Measurements from ENCODE around the gene CCHCR1.

Gene CCHCR1

DNA sequence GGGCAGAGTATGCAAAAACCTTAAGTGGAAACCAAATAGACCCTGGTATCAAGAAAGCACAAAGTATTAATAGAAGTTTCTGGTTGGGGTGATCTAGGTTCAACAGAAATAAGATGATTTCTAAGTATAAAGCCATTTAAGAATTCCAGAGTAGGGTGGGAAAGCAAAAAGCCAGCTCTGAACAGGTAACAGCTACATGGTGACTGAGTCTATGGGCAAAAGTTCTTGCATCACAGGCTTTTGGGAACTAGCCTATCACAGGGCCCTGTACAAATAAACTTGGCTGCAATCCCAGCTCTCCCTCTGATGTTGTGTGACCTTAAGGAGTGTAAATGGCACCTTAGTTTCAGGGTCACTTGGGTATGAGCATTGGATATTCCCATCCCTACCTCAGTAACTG, 6.3 kb upstream of the CCHCR1 start:
- no peak for DNase-seq (ENCODE audit: low read depth, low spot score)

DNA sequence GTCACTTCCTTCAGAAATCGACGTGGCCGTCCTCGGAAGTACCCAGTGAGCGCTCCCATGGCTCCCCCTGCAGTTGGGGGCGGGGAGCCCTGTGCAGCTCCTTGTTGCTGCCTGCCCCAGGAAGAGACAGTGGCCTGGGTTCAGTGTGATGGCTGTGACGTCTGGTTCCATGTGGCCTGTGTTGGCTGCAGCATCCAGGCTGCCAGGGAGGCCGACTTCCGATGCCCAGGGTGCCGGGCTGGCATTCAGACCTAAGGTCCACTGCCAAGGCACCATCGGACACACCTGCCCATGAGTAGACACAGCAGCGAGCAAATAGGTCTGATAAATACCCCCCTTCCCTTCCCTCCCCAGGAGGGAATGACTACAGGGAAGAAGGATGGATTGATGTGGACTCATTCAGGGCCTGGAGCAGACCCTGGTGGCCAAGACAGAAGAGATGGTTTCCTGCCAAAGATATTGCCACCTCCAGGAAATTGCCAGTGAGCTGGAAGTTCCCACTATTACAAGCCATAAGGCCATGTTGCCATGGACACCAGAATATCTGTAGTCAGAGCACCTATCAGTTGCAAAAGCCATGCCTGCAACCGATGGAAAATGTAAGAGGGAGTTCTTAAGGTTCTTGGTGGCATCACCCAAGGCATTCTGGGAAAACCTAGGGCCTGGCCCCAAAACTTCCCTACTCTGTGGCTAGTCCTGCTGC, 5.0 kb upstream of the CCHCR1 start:
- peak; percentile 58 for DNase-seq (ENCODE audit: low read depth, low spot score)

DNA sequence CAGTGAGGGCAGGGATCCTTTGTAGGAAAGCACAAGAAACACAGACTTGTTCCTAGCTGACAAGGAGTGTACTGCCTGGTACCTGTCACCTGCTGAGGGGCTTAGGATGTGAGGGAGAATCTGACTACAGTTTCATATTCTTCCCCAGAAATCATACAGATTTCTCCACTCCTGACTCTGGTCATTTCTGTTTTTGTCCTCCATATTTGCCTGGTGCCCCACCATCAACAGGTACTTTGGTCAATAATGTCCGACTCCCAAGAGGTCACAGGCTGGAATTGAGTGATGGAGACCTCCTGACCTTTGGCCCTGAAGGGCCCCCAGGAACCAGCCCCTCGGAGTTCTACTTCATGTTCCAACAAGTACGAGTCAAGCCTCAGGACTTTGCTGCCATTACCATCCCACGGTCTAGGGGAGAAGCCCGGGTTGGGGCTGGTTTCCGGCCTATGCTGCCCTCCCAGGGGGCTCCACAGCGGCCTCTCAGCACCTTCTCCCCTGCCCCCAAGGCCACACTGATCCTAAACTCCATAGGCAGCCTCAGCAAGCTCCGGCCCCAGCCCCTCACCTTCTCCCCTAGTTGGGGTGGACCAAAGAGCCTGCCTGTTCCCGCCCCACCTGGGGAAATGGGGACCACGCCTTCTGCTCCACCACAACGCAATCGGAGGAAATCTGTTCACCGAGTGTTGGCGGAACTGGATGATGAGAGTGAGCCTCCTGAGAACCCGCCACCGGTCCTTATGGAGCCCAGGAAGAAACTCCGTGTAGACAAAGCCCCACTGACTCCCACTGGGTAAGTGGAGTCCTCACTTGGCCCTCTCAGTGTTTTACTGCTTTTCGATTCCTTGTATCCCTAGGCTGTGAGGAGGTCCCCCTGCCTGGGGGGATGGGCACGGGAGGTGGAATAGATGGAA, 3.9 kb upstream of the CCHCR1 start:
- no peak for DNase-seq (ENCODE audit: low read depth, low spot score)

DNA sequence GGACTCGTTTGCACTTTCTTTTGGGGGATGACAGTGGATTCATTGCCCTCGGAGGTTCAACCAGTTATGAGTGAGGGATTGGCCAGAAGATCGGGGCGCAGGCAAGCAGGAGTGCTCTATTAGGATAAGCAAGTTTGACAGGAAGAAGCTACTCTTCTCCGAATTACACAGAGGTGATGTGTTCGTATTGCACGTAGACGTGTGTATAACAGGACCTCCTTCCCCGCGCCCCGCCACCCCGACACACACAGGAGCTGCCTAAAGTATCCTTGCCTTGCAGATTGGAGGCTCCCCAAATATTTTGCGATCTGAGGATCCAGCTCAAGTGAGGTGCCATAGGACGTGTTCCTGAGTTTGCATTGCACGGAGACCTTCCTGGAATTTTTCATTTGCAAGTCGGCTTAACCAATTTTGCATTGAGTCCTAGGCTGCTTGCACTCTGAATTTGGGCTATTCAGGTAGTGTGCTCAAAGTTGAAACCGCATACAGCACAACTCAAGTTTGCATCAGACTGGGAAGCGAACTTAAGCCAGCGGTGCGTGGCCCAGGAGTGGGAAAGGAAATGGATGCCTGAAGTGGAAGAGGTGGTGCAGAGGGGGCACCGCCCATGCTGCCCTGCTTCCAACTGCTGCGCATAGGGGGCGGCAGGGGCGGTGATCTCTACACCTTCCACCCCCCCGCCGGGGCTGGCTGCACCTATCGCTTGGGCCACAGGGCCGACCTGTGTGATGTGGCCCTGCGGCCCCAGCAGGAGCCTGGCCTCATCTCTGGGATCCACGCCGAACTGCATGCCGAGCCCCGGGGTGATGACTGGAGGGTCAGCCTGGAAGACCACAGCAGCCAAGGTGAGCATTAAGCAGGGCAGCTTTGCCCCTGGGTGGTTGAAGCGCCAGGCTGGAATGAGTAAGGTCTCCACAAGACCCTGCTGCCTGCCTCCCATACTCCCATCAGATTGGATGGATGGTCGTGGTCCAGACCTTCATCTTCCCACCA, 1.6 kb upstream of the CCHCR1 start:
- DNase-seq (ENCODE audit: low read depth, low spot score): peak; percentile 64

DNA sequence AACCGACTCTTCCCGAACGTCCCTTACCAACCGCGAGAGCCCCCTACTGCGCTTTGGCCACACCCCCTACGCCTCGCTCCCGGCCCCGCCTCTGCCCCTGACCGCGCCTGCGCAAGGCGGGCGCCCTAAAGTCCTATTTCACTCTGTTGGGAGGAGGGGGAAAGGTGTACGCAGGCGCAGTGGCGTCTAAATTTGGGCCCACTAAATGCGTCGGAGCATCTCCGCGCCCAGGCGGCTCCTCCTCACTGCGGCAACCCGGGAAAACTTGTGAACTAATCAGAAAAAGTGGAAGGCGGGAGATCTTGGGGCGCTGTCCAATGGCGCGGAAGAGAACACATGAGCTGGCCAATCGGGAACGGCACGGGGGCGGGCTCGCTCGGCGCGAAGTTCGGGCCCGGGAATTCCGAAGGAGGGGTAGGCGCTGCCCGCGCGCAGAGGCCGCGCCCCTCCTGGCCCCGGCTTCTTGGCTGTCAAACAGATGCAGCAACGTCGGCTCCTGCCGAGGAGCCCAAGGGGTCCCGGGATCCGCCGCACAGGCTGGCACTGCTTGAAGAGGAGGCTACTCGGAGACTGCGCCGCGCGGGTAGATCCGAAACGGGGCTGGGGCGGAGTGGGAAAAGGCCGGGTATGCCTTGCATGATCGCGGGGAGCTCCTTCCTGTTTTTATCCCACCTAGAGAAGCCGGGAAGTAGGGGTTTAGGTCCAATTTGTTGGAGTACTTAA, 699 bp upstream of the CCHCR1 start, which contains the start of gene TCF19:
TCF19 (plus strand) TSS at position 450 of the 723 bp plus-strand sequence. CDS start 881 bp downstream, outside the sequence.
- peak; percentile 100 for DNase-seq (ENCODE audit: low read depth, low spot score)

DNA sequence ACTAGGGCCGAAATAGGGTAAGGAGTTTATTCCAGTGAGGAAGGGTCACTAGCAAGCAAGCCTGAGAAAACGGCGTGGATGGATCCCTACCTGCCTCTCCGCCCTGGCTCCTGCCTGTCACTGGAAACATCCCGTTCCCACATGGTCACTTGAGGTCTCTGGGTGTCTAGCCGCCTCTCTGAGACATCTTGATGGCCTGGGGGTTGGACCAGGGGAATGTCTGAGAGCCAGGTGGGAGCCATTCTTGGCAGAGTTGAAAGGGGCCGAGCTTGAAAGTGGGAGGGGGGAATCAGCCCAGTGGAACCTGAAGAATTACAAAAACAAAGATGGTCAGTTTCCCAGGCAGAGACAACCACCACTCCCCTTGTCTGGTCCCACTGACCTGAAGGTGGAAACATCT, 961 bp downstream of the CCHCR1 start:
- DNase-seq (ENCODE audit: low read depth, low spot score): peak; percentile 51

DNA sequence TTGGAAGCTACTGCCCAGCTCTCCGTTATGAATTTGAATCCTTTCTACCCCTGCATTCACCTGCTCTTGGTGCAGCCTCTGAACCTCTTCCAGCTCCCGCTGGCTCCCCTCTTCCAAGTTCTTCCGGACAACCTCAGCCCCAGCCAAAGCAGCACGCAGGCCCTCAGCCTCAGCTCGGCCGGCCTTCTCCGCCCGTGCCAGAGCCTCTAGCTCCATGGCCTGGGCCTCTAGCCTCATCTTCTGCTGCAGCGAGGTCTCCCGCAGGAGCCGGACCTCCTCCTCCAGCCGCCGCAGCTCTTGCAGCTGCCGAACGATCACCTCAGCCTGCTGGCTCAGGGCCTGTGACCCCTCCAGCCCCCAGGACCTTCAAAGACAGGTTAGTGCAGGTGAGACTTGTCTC, 3.2 kb downstream of the CCHCR1 start:
- no peak for DNase-seq (ENCODE audit: low read depth, low spot score)

DNA sequence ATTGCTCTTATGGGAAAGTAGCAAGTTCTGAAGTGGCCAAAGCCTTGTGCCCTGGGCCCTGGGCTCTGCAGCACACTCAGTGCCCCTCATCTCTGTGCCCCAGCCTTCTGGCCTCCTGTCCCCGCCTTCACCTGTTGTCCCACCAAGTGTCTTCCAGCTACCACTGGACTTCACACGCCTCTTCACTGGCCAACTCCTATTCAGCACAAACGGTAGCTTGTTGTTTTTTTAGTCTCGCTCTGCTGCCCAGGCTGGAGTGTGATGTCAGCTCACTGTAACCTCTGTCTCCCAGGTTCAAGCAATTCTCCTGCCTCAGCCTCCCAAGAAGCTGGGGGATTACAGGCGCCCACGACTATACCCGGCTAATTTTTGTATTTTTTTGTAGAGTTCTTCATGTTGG, 4.8 kb downstream of the CCHCR1 start:
- DNase-seq (ENCODE audit: low read depth, low spot score): no peak

DNA sequence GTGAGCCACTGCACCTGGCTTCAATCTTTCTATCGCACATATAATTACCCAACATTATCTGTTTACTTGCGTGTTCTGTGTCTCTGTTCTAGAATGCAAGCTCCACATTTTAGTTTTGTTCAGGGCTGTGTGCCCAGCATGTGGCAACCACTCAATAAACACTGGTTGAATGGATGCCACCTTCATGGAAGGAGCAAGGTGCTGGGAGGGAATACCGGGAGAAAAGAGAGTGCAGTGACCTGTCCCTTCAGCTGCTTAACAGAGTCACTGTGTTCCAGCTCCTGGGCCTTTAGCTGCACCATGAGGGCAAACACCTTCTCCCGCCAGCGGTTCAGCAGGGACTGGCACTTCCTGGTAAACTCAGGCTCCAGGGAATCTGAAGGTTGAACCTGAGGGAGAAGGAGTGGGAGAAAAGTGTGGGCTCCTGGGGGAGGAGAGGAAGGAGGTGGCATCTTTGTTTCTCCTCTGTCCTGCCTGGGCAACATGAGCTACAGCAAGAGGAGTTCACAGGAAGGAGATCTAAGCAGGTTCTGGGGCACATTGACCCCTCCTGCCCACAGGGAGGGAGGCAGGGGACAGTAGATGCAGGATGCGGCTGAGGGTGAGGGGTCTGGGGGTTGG, 7.7 kb downstream of the CCHCR1 start:
- DNase-seq (ENCODE audit: low read depth, low spot score): no peak

DNA sequence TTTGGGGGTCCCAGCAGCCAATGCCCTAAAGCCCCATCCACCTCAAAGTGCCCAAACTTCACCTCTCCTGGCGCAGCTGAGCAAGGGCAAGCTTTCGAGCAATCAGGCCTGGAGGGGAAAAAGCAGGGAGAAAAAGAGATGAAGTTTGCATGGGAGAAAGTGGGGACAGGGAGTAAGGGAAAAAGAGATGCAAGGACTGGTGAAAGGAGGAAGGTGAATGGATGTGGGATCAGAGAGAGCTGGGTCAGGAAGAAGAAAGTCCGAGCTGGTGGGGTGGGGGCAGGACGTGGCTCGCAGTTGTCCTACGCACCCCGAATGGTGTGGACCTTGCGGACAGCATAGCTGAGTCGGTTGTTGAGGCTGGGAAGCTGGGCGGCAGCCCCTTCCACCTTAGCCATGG, 12.2 kb downstream of the CCHCR1 start:
- DNase-seq (ENCODE audit: low read depth, low spot score): no peak

DNA sequence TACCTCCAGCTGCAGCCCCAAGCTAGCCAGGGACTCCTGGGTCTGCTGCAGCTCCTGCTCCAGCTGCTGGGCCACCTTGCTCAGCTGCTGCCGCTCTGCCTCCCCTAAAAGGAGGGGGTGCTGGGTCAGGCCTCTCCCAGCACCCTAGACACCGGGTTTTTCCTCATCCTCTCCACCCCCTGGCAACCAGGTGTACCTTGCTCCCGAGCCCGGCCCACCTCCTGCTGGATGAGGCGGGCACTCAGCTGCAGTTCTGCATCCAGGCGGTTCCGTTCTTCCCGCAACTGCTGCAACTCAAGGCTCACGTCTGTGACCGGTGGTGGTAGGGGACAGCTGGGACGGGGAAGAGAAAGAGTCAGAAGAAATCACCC, 12.6 kb downstream of the CCHCR1 start:
- DNase-seq (ENCODE audit: low read depth, low spot score): no peak

DNA sequence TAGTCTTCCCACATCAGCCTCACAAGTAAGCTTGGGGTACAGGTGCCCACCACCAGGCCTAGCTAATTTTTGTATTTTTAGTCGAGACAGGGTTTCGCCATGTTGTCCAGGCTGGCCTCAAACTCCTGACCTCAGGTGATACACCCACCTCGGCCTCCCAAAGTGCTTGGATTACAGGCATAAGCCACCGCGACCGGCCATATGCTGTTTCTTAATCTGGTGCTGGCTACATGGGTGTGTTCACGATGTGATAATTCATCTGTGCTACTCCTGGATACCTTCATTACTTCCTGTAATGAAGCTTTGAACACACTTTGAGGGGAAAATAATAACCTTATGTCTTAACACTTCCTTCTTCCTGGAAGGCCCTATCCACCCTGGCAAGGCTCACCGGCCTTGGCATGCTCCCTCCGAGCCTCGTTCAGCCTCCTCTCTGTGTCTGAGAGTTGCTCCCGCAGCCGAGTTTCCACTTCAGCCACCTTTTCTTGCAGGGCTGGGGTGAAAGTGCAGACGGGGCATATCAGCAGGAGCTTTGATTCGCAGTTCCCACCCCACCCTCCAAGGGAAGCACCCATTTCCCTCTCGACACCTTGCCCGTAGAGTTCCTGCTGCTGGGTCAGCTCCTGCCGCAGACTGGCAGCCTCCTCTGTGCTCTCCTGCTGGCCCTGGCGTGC, 13.2 kb downstream of the CCHCR1 start:
- no peak for DNase-seq (ENCODE audit: low read depth, low spot score)

DNA sequence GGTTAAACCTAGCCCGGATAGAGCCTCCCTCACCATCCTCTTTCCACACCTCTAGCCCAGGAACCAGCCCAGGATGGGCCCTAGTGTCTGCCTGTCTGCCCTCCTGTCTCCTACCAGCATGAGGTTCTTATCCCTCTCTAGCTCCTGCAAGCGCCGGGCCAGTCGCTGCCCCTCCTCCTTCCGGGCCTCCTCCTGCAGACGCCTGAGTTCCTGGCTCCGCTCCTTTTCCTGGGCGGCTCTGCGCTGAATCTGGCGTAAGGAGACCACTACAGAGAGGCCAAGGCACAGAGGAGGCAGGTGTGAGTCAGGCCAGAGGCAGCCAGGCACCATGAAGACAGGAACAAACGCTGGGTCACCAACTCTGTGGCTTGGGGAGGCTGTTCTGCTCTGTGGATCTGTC, 14.5 kb downstream of the CCHCR1 start:
- DNase-seq (ENCODE audit: low read depth, low spot score): peak; percentile 90

DNA sequence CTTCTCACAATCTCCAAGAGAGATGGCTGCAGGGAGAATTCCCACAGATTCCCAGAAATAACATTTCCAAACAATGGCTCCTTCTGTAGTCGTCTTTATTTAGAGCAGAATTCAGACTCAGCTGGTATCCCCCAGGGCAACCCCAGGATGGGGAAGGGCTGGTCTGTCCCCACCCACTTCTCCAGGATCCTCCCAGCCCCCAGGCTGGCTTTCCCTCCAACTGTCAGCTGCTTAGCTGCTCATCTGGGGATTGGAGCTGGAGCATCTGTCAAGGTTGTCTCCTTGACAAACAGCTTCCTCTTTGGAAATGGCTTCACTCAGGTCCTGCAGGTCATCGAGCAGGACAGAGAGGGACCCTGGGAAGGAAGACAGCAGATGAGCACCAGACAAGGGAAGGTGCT, 15.2 kb downstream of the CCHCR1 start:
- peak; percentile 86 for DNase-seq (ENCODE audit: low read depth, low spot score)

DNA sequence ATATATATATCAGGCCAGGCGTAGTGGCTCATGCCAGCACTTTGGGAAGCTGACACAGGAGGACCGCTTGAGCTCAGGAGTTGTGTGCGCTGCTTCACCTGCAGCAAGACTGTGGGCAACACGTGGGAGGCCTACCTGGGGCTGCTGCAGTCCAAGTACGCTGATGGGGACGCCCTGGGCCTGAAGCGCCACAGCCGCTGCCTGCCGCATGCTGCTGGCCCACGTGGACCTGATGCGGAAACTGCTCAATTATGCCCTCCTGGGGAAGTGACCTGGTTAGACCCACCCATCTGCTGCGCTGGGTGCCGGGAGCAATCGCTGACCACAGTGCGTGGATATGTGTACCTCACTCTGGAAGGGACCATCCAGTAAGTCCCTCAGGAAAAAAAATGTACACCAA, 17.0 kb downstream of the CCHCR1 start:
- no peak for DNase-seq (ENCODE audit: low read depth, low spot score)

DNA sequence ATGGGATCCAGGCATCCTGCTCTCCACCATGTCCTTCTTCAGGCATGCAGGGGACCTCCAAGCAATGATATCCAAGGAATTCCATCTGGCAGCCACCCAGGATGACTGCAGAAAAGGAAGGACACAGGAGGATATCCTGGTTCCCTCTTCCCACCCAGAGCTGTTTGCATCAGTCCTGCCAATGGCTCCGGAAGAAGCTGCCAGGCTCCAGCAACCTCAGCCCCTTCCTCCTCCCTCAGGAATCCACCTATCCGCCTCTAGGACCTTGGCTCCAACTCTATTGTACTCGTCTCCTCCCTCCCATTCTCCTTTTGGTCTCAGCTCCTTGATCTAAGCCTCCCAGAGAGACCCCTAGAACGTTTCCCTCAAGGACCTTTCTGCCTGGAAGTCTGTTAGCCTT, 18.0 kb downstream of the CCHCR1 start:
- DNase-seq (ENCODE audit: low read depth, low spot score): peak; percentile 83

DNA sequence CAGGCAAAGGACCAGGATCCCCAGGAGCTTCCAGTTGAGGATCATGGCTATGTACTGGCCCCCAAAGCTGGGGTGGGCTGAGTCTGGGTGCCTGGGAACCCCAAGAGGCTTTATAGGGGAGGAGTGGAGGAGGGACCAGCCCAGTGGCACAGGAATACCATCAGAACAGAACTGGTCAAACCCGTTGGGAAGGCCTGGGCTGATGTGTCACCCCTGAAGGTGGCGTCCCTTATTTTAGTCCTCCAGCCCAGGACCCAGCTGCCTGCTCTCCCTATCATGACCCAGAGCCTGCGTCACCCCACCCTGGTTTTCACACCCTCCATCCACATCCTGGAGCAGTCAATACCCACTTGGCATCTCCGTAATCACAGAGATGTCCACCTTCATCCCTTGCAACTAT, 18.6 kb downstream of the CCHCR1 start, which contains the start of gene PSORS1C2:
PSORS1C2 (minus strand) TSS at position 85 of the 400 bp plus-strand sequence; CDS start at position 45, 40 bp downstream.
- no peak for DNase-seq (ENCODE audit: low read depth, low spot score)

DNA sequence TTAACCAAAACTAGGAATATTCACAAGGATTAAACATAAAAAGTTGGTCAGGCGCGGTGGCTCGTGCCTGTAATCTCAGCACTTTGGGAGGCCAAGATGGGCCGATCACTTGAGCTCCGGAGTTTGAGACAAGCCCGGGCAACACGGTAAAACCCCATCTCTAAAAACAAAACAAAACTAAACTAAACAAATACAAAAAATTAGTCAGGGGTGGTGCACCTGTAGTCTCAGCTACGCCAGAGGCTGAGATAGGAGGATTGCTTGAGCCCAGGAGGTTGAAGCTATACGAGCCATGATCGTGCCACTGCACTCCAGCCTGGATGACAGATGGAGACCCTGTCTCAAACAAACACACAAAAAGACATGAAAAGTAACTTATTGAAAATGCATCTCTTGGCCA, 21.9 kb downstream of the CCHCR1 start:
- no peak for DNase-seq (ENCODE audit: low read depth, low spot score)

DNA sequence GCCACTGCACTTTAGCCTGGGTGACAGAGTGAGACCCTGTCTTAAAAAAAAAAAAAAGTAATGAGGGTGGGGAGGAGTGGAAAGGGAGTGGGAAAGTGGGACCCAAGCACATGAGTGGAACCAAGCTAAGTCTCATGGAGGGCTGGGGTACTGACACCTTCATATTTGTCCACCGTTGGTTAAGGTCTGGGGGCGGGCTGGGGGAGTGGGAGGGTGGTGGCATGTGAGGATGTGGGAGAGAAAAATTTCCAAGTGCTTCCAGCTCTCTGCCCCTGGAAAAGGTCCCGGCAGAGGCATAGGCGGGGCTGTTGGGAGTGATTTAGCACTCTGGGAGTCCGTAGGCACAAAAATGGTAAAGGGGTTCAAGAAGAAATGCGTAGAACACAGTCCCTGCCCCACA, 24.8 kb downstream of the CCHCR1 start:
- DNase-seq (ENCODE audit: low read depth, low spot score): no peak

DNA sequence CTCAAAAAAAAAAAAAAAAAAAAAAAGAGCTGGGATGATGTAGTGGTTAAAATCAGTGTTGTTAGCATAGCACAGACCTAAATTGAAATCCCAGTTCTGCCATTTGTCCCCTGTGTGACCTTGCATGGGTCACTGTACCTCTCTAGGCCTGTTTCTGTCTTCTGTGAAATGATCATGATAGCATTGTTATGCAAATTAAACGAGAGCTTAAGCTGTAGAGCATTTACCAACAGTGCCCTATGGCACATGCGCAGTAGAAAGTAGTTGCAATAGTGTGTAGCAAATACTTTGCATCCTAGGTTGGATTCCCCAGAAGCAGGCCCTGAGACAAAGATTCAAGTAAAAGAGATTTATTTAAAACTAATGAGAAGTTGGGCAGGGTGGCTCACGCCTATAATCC, 26.0 kb downstream of the CCHCR1 start:
- DNase-seq (ENCODE audit: low read depth, low spot score): peak; percentile 30

All from ELF-1 (cell line).